GM12892 (cell line): Measurements from ENCODE around the gene BDH1.

Source experiments
- POLR2A ChIP-seq: IDR thresholded peaks from 2 replicates; pipeline ENCODE4 v1.6.1; 2011; ENCODE audit warnings: low read depth, low read length, control low read depth
- POLR2AphosphoS5 ChIP-seq: IDR thresholded peaks from 2 replicates; pipeline ENCODE4 v1.6.1; 2011; ENCODE audit warnings: low read depth, low read length, control low read depth
- TAF1 ChIP-seq: IDR thresholded peaks from 2 replicates; pipeline ENCODE4 v1.6.1; 2011; ENCODE audit warnings: low read depth, mild to moderate bottlenecking, control low read depth, low read length, borderline replicate concordance

DNA sequence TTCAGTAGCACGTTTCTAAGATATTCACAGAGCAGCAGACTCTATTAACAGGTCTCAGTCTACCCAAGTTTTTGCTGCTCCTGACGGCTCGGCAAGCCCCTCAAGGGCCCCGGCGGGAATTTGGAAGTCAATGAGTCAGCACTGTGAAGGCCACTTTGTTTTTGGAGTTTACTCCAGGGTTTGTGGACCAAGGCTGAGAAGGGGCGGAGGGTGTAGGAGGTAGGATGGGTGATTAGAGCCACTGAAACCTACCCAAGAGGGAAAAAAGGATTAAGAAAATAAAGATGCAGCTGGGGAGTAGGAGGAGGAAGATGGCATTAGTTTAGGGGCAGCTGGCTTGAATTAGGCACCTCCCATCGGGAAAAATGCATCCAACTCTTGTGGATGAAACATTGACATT lies 87.6 kb downstream of the BDH1 start:
- TF ChIP-seq POLR2A (no peak), POLR2AphosphoS5 (no peak), TAF1 (no peak)
